NT2/D1 (cell line): Measurements from ENCODE around the gene FRY.

Source experiments
- DNase-seq: peaks from one replicate; pipeline ENCODE4 v3.0.0-alpha.2; 2011; ENCODE audit warnings: low read depth, low spot score
- H3K27me3 ChIP-seq: 2 replicates; pipeline ENCODE4 v1.6.0; 2011; ENCODE audit warnings: mild to moderate bottlenecking; ENCODE audit not compliant: insufficient read length, insufficient read depth
- H3K36me3 ChIP-seq: 2 replicates; pipeline ENCODE4 v1.6.1; 2011; ENCODE audit warnings: mild to moderate bottlenecking, low read length, mixed read lengths; ENCODE audit not compliant: insufficient read depth, insufficient read length
- H3K4me1 ChIP-seq: 2 replicates; pipeline ENCODE4 v1.5.1; 2011; ENCODE audit not compliant: insufficient read depth, insufficient read length
- H3K4me3 ChIP-seq: 2 replicates; pipeline ENCODE4 v1.5.1; 2011; ENCODE audit warnings: low read depth; ENCODE audit not compliant: insufficient read length
- H3K9ac ChIP-seq: 2 replicates; pipeline ENCODE4 v1.6.0; 2011; ENCODE audit warnings: low read depth; ENCODE audit not compliant: insufficient read length
- H3K9me3 ChIP-seq: 2 replicates; pipeline ENCODE4 v1.5.1; 2011; ENCODE audit warnings: mild to moderate bottlenecking, low read length; ENCODE audit not compliant: insufficient read depth
- SUZ12 ChIP-seq: IDR thresholded peaks from 2 replicates; pipeline ENCODE4 v1.6.1; 2011; ENCODE audit not compliant: insufficient read length, insufficient read depth; ENCODE audit errors: extremely low read depth
- YY1 ChIP-seq: IDR thresholded peaks from 2 replicates; pipeline ENCODE4 v1.6.1; 2011; ENCODE audit not compliant: insufficient read length, insufficient read depth
- ZNF274 ChIP-seq: IDR thresholded peaks from 2 replicates; pipeline ENCODE4 v1.6.1; 2011; ENCODE audit warnings: mild to moderate bottlenecking, low read depth, low read length

The FRY gene

GRCh38 chr13:32246468-32246867 lies 214.9 kb downstream of the FRY start:
- Histone ChIP-seq H3K36me3 (no peaks in the 10 kb centered on the region), H3K4me3 (no peak overlapping the region), H3K27me3 (no peaks in the 10 kb centered on the region), H3K4me1 (no peaks in the 10 kb centered on the region), H3K9me3 (no peaks in the 10 kb centered on the region), H3K9ac (no peak overlapping the region)
- peak; percentile 44 for DNase-seq
- TF ChIP-seq YY1, result no peak
- no peak for TF ChIP-seq ZNF274
- TF ChIP-seq SUZ12, result no peak

- Histone ChIP-seq H3K4me1 (no peaks in the 10 kb centered on the region), H3K9me3 (no peaks in the 10 kb centered on the region), H3K36me3 (no peaks in the 10 kb centered on the region), H3K4me3 (no peak overlapping the region), H3K9ac (no peak overlapping the region), H3K27me3 (no peaks in the 10 kb centered on the region)
- DNase-seq, result no peak
- TF ChIP-seq ZNF274, result no peak
- TF ChIP-seq YY1, result no peak
- no peak for TF ChIP-seq SUZ12
Observed at GRCh38 chr13:32247887-32248286, 216.3 kb downstream of the FRY start.

GRCh38 chr13:32248801-32249200 lies 217.2 kb downstream of the FRY start:
- no peak overlapping the region for H3K4me3 ChIP-seq
- no peaks in the 10 kb centered on the region for H3K27me3 ChIP-seq
- H3K9ac ChIP-seq, result no peak overlapping the region
- no peaks in the 10 kb centered on the region for H3K9me3 ChIP-seq
- H3K36me3 ChIP-seq, result no peaks in the 10 kb centered on the region
- TF ChIP-seq ZNF274 (no peak), YY1 (no peak), SUZ12 (no peak)
- H3K4me1 ChIP-seq, result no peaks in the 10 kb centered on the region
- no peak for DNase-seq

- Histone ChIP-seq H3K36me3 (no peaks in the 10 kb centered on the region), H3K4me1 (no peaks in the 10 kb centered on the region), H3K9ac (no peak overlapping the region)
Observed at GRCh38 chr13:32252812-32253438, 221.4 kb downstream of the FRY start.

GRCh38 chr13:32253911-32254399 lies 222.4 kb downstream of the FRY start:
- Histone ChIP-seq H3K9me3 (no peaks in the 10 kb centered on the region), H3K9ac (no peak overlapping the region), H3K27me3 (no peaks in the 10 kb centered on the region), H3K36me3 (no peaks in the 10 kb centered on the region), H3K4me1 (no peaks in the 10 kb centered on the region), H3K4me3 (no peak overlapping the region)
- no peak for DNase-seq
- TF ChIP-seq SUZ12 (no peak), ZNF274 (no peak), YY1 (no peak)

More at GRCh38 chr13:32252812-32253438, 221.4 kb downstream of the FRY start:
- Histone ChIP-seq H3K9me3 (no peaks in the 10 kb centered on the region), H3K4me3 (no peak overlapping the region), H3K27me3 (no peaks in the 10 kb centered on the region)
- no peak for DNase-seq
- no peak for TF ChIP-seq YY1
- TF ChIP-seq SUZ12, result no peak
- TF ChIP-seq ZNF274, result no peak

- no peak overlapping the region for H3K4me3 ChIP-seq
- H3K36me3 ChIP-seq, result no peaks in the 10 kb centered on the region
- H3K4me1 ChIP-seq, result no peaks in the 10 kb centered on the region
- TF ChIP-seq SUZ12, result no peak
- TF ChIP-seq ZNF274, result no peak
- no peak for TF ChIP-seq YY1
- H3K9me3 ChIP-seq, result no peaks in the 10 kb centered on the region
- H3K27me3 ChIP-seq, result no peaks in the 10 kb centered on the region
- no peak for DNase-seq
- H3K9ac ChIP-seq, result no peak overlapping the region
Observed at GRCh38 chr13:32254416-32254815, 222.8 kb downstream of the FRY start.

GRCh38 chr13:32254916-32255723 lies 223.5 kb downstream of the FRY start:
- no peaks in the 10 kb centered on the region for H3K36me3 ChIP-seq
- TF ChIP-seq SUZ12 (no peak), ZNF274 (no peak), YY1 (no peak)
- no peak for DNase-seq
- H3K4me3 ChIP-seq, result no peak overlapping the region
- no peaks in the 10 kb centered on the region for H3K27me3 ChIP-seq
- H3K9ac ChIP-seq, result no peak overlapping the region
- H3K9me3 ChIP-seq, result no peaks in the 10 kb centered on the region
- no peaks in the 10 kb centered on the region for H3K4me1 ChIP-seq
